Measurements from ENCODE around the gene PPP2R1B.
"Not testable (repeated sequence)": the region's sequence is repeated elsewhere in the genome, so short reads cannot be mapped to it uniquely, and the experiment has no call there.

The PPP2R1B gene

DNA sequence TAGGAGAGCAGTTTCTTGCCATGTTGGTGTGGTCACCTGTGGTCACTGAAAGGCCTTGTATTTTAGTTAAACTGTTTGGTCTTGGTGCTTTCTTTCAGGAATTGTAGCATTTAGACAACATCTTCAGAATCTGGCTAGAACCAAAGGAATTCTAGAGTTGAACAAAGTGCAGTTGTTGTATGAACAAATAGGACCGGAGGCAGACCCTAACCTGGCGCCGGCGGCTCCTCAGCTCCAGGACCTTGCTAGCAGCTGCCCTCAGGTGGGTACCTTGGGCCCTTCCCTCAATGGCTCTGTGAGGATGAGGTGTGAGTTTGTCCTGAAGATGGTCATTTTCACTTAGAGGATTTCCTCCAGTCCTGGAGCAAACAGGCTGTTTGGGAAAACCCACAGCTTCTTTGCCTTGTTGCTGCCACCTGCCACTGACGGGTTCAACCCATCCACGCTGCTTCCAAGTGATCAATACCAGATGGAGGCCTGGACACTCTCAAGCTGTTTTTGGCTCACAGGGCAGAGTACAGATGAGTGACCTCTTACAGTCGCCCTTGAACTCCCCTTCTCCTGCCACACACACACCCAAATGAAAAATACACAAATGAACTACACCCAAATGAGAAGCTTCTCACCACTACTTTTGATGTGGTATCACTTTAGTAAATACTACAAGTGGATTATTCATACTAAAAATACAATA lies 45.2 kb downstream of the PPP2R1B start:
- no peak overlapping the region for H3K27ac ChIP-seq (ENCODE audit: poor library complexity, severe bottlenecking)
- H3K4me3 ChIP-seq (ENCODE audit: severe bottlenecking): no peak overlapping the region
- no peaks in the 10 kb centered on the region for H3K9me3 ChIP-seq (ENCODE audit: severe bottlenecking)
- H3K4me1 ChIP-seq (ENCODE audit: insufficient read depth, poor library complexity, severe bottlenecking): peaks cover 10% of the 10 kb centered on the region
- H3K27me3 ChIP-seq (ENCODE audit: insufficient read depth, poor library complexity, severe bottlenecking): no peaks in the 10 kb centered on the region
- no peak for TF ChIP-seq CTCF (IDR thresholded peaks at IDR 0.05; ENCODE audit: poor library complexity, severe bottlenecking)
- H3K36me3 ChIP-seq (ENCODE audit: low read depth): peaks cover 59% of the 10 kb centered on the region
- no peak for ATAC-seq (ENCODE audit: low read depth)
- no peak for DNase-seq (ENCODE audit: low spot score)

DNA sequence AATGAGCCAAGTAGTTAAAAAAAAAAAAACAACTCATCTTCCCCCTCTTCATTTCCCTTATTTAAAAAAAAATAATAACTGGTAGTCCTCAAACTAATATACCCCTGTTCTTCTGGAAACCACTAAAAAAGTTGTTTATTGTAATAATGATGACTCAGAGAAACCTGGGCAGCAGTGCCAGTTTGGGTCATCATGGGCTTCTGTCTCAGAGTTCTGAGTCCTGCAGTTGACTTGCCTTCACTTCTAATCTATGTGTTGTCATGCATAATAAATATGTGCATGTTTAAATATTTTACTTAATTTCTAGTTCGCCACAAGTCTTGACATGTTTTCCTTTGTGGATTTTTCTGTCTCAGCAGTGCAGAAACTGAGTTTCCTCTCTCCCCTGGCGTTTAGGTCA lies 46.8 kb downstream of the PPP2R1B start:
- Histone ChIP-seq H3K27ac (ENCODE audit: poor library complexity, severe bottlenecking) (no peak overlapping the region), H3K36me3 (ENCODE audit: low read depth) (peaks cover 50% of the 10 kb centered on the region), H3K27me3 (ENCODE audit: insufficient read depth, poor library complexity, severe bottlenecking) (no peaks in the 10 kb centered on the region), H3K4me3 (ENCODE audit: severe bottlenecking) (no peak overlapping the region), H3K9me3 (ENCODE audit: severe bottlenecking) (no peaks in the 10 kb centered on the region), H3K4me1 (ENCODE audit: insufficient read depth, poor library complexity, severe bottlenecking) (peaks cover 10% of the 10 kb centered on the region)
- no peak for TF ChIP-seq CTCF (IDR thresholded peaks at IDR 0.05; ENCODE audit: poor library complexity, severe bottlenecking)
- no peak for ATAC-seq (ENCODE audit: low read depth)
- DNase-seq (ENCODE audit: low spot score): no peak

DNA sequence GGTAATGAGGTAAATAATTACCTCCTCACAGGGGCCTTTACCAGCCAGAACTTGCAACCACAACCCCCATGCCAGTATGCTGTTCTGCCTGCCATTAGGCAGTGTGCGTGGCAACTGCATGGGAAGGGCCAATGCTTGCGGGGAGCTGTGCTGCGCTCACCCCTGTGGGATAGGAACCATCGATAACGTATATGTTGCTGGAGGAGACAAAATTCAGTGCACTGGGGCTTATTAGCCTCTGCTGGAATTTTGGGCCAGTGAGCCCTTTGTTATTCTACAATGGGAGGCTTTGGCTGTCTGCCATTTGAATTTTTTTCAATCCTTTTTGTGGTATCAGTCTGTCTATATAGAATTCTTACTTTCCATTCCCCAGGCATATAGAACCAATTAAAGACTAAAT lies 47.3 kb downstream of the PPP2R1B start:
- Histone ChIP-seq H3K4me3 (ENCODE audit: severe bottlenecking) (no peak overlapping the region), H3K27ac (ENCODE audit: poor library complexity, severe bottlenecking) (peak overlapping the region; percentile 16), H3K27me3 (ENCODE audit: insufficient read depth, poor library complexity, severe bottlenecking) (no peaks in the 10 kb centered on the region), H3K4me1 (ENCODE audit: insufficient read depth, poor library complexity, severe bottlenecking) (peaks cover 10% of the 10 kb centered on the region), H3K9me3 (ENCODE audit: severe bottlenecking) (no peaks in the 10 kb centered on the region), H3K36me3 (ENCODE audit: low read depth) (peaks cover 44% of the 10 kb centered on the region)
- DNase-seq (ENCODE audit: low spot score) (no peak), ATAC-seq (ENCODE audit: low read depth) (no peak)
- TF ChIP-seq CTCF (IDR thresholded peaks at IDR 0.05; ENCODE audit: poor library complexity, severe bottlenecking): no peak

GRCh38 chr11:111718436-111718835 lies 47.8 kb downstream of the PPP2R1B start:
- H3K27me3 ChIP-seq (ENCODE audit: insufficient read depth, poor library complexity, severe bottlenecking): no peaks in the 10 kb centered on the region
- no peak overlapping the region for H3K4me3 ChIP-seq (ENCODE audit: severe bottlenecking)
- peak; percentile 93 for ATAC-seq (ENCODE audit: low read depth)
- H3K27ac ChIP-seq (ENCODE audit: poor library complexity, severe bottlenecking): peak overlapping the region; percentile 16
- no peak for DNase-seq (ENCODE audit: low spot score)
- peaks cover 10% of the 10 kb centered on the region for H3K4me1 ChIP-seq (ENCODE audit: insufficient read depth, poor library complexity, severe bottlenecking)
- no peaks in the 10 kb centered on the region for H3K9me3 ChIP-seq (ENCODE audit: severe bottlenecking)
- TF ChIP-seq CTCF (IDR thresholded peaks at IDR 0.05; ENCODE audit: poor library complexity, severe bottlenecking): no peak
- peaks cover 44% of the 10 kb centered on the region for H3K36me3 ChIP-seq (ENCODE audit: low read depth)

DNA sequence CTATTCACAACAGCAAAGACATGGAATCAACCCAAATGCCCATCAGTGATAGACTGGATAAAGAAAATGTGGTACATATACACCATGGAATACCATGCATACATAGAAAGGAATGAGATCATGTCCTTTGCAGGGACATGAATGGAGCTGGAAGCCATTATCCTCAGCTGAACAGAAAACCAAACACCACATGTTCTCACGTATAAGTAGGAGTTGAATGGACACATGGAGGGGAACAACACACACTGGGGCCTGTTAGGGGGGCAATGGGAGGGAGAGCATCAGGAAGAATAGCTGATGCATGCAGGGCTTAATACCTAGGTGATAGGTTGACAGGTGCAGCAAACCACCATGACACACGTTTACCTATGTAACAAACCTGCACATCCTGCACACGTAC lies 48.5 kb downstream of the PPP2R1B start:
- not testable (repeated sequence) for H3K9me3 ChIP-seq (ENCODE audit: severe bottlenecking); DNase-seq (ENCODE audit: low spot score); ATAC-seq (ENCODE audit: low read depth); H3K27me3 ChIP-seq (ENCODE audit: insufficient read depth, poor library complexity, severe bottlenecking); H3K4me3 ChIP-seq (ENCODE audit: severe bottlenecking); H3K27ac ChIP-seq (ENCODE audit: poor library complexity, severe bottlenecking); H3K4me1 ChIP-seq (ENCODE audit: insufficient read depth, poor library complexity, severe bottlenecking)
- peaks cover 41% of the 10 kb centered on the region for H3K36me3 ChIP-seq (ENCODE audit: low read depth)
